K562 (cell line): ENCODE data around the gene GNAL. TPM values are rescaled to one million over a fixed set of nuclear protein-coding genes. Genes with fewer than 3 reads are reported as not detected.
A peak's percentile ranks its signal among the peaks of the same experiment; 100 is the strongest.

Experiments
- ATF3 ChIP-seq, 2 experiments: fragments of 450-650 bp in 1 of 2; sonication (generic) in 1 of 2; formaldehyde crosslinking in 1 of 2; IDR thresholded peaks in 1 of 2; conservative IDR thresholded peaks in 1 of 2; 2 replicates each; pipeline versions ENCODE4 v1.6.1 to v1.8.1; 2016 to 2023; ENCODE audit warnings: mild to moderate bottlenecking in 2 of 2, moderate library complexity in 2 of 2, inconsistent platforms in 1 of 2, missing genetic modification reagents in 1 of 2
- CBFB ChIP-seq: sonication (generic); formaldehyde crosslinking; IDR thresholded peaks from 2 replicates; pipeline ENCODE4 v1.4.0; 2020; ENCODE audit warnings: mild to moderate bottlenecking, missing genetic modification reagents
- CTCF ChIP-seq, 3 experiments: IDR thresholded peaks in 2 of 3; conservative IDR thresholded peaks in 1 of 3; 2 replicates each; pipeline ENCODE4 v1.5.1; 2011 to 2012; ENCODE audit warnings: low read length in 3 of 3, mild to moderate bottlenecking in 3 of 3, control low read depth in 2 of 3, improper control_type of control experiment in 1 of 3, inconsistent platforms in 1 of 3, low read depth in 1 of 3, mixed read lengths in 1 of 3, moderate library complexity in 1 of 3; ENCODE audit not compliant: insufficient read depth in 2 of 3
- ETV1 ChIP-seq: fragments of 450-650 bp; conservative IDR thresholded peaks from 2 replicates; pipeline ENCODE4 v1.6.1; 2016; ENCODE audit warnings: missing genetic modification characterization, control low read depth, low read depth, missing compliant biosample characterization
- EZH2 ChIP-seq: IDR thresholded peaks from 2 replicates; pipeline ENCODE4 v1.6.1; 2012; ENCODE audit warnings: low read depth, mild to moderate bottlenecking, inconsistent platforms, low read length, borderline replicate concordance
- HCFC1 ChIP-seq: IDR thresholded peaks from 2 replicates; pipeline ENCODE4 v1.6.1; 2012; ENCODE audit warnings: low read depth, low read length, improper control_type of control experiment
- JUN ChIP-seq, 2 experiments: sonication (generic) in 1 of 2; formaldehyde crosslinking in 1 of 2; IDR thresholded peaks; 2 replicates each; pipeline versions ENCODE4 v1.6.1 to v1.8.0; 2012 to 2022; ENCODE audit warnings: borderline replicate concordance in 2 of 2, mild to moderate bottlenecking in 2 of 2, improper control_type of control experiment in 1 of 2, low read depth in 1 of 2, low read length in 1 of 2, missing genetic modification reagents in 1 of 2
- MAZ ChIP-seq, 2 experiments: fragments of 450-650 bp in 1 of 2; sonication (generic) in 1 of 2; formaldehyde crosslinking; IDR thresholded peaks in 1 of 2; conservative IDR thresholded peaks in 1 of 2; 2 replicates each; pipeline versions ENCODE4 v1.4.0 to v1.5.0; 2020; ENCODE audit warnings: mild to moderate bottlenecking in 1 of 2, missing genetic modification reagents in 1 of 2
- MTF1 ChIP-seq: fragments of 250-450 bp; sonication (Bioruptor Pico); IDR thresholded peaks from 2 replicates; pipeline ENCODE4 v1.9.0; 2021; ENCODE audit warnings: moderate library complexity, mild to moderate bottlenecking, inconsistent platforms, borderline replicate concordance
- MYBL2 ChIP-seq, 2 experiments: fragments of 450-650 bp in 1 of 2; sonication (generic) in 1 of 2; formaldehyde crosslinking in 1 of 2; IDR thresholded peaks; 2 replicates each; pipeline versions ENCODE4 v1.6.1 to v1.8.1; 2017 to 2022; ENCODE audit warnings: borderline replicate concordance in 1 of 2, inconsistent platforms in 1 of 2, low read depth in 1 of 2, mild to moderate bottlenecking in 1 of 2, missing genetic modification reagents in 1 of 2, moderate library complexity in 1 of 2
- NELFE ChIP-seq: IDR thresholded peaks from 2 replicates; pipeline ENCODE4 v1.6.1; 2011; ENCODE audit warnings: mild to moderate bottlenecking; ENCODE audit not compliant: insufficient read depth, insufficient read length
- NFIC ChIP-seq: fragments of 450-650 bp; IDR thresholded peaks from 2 replicates; pipeline ENCODE4 v1.6.1; 2017; ENCODE audit warnings: mild to moderate bottlenecking, inconsistent platforms
- PRMT5 ChIP-seq: sonication (generic); formaldehyde crosslinking; IDR thresholded peaks from 2 replicates; pipeline ENCODE4 v1.5.0; 2020; ENCODE audit warnings: missing genetic modification reagents
- RAD51 ChIP-seq: fragments of 450-650 bp; IDR thresholded peaks from 2 replicates; pipeline ENCODE4 v1.7.1; 2016; ENCODE audit warnings: low read depth, mild to moderate bottlenecking, borderline replicate concordance
- SOX6 ChIP-seq: fragments of 450-650 bp; IDR thresholded peaks from 2 replicates; pipeline ENCODE4 v1.6.1; 2014; ENCODE audit warnings: mild to moderate bottlenecking
- TAF9B ChIP-seq: fragments of 450-650 bp; IDR thresholded peaks from 2 replicates; pipeline ENCODE4 v1.6.1; 2018; ENCODE audit warnings: mild to moderate bottlenecking; ENCODE audit not compliant: partially characterized antibody
- TRIM28 ChIP-seq: fragments of 450-650 bp; IDR thresholded peaks from 2 replicates; pipeline ENCODE4 v1.6.1; 2017
- XRCC4 ChIP-seq: IDR thresholded peaks from one replicate; pipeline ENCODE4 v1.6.1; 2011; ENCODE audit not compliant: insufficient read depth, insufficient read length; ENCODE audit errors: extremely low read depth
- ZNF124 ChIP-seq: sonication (generic); formaldehyde crosslinking; IDR thresholded peaks from 2 replicates; pipeline ENCODE4 v1.8.1; 2022; ENCODE audit warnings: missing genetic modification reagents
- ZNF212 ChIP-seq: fragments of 450-650 bp; formaldehyde crosslinking; IDR thresholded peaks from 2 replicates; pipeline ENCODE4 v1.4.0; 2020; ENCODE audit warnings: mild to moderate bottlenecking
- ZNF316 ChIP-seq: fragments of 450-650 bp; IDR thresholded peaks from 2 replicates; pipeline ENCODE4 v1.6.1; 2016
- ZNF354B ChIP-seq: fragments of 250-450 bp; sonication (Bioruptor Pico); IDR thresholded peaks from 2 replicates; pipeline ENCODE4 v1.4.0; 2020
- ZNF780A ChIP-seq: fragments of 250-450 bp; sonication (Bioruptor Pico); IDR thresholded peaks from 2 replicates; pipeline ENCODE4 v1.5.0; 2021; ENCODE audit warnings: mild to moderate bottlenecking
- polyA plus RNA-seq, 8 experiments: library from polyadenylated mRNA; depleted of rRNA in 4 of 8; stranded (reverse) in 5 of 8; unstranded in 3 of 8; fragments of >200 nt; fragmentation: Nextera tagmentation in 2 of 8; fragmentation: Illumina TruSeq in 1 of 8; extraction: Ambion mirVana in 2 of 8; extraction: Trizol in 1 of 8; gene quantifications; 2 replicates each; pipeline versions ENCODE4 v1.2.1 to v1.2.3, GENCODE V29; 2011 to 2014; ENCODE audit warnings: inconsistent platforms in 1 of 8, missing spikeins in 1 of 8
- total RNA-seq, 7 experiments: library from RNA; depleted of rRNA in 6 of 7; stranded (reverse); fragments of >200 nt in 6 of 7; fragmentation: Illumina TruSeq in 2 of 7; extraction: Trizol in 2 of 7; gene quantifications; 2 replicates each; pipeline versions ENCODE4 v1.2.1 to v1.2.3, GENCODE V29; 2011 to 2021; ENCODE audit warnings: low replicate concordance in 1 of 7

Gene GNAL
- total and polyA plus RNA-seq, 9 of the 15 experiments (the other 6 are each of a cell fraction or from before 2014, with no cell fraction given), result under 0.01 to 0.10 (median 0.01) TPM; not detected in 5

GRCh38 chr18:11859903-11860407, 170.9 kb downstream of the GNAL start (continued):
- TF ChIP-seq ATF3 (IDR thresholded peaks at IDR 0.05) (peak; percentile 88), ATF3 (CRISPR knock-in tag; conservative IDR thresholded peaks at IDR 0.05) (no peak), PRMT5 (CRISPR knock-in tag) (no peak), ZNF780A (CRISPR knock-in tag) (no peak), CTCF (IDR thresholded peaks at IDR 0.05 in 2 of 3, conservative IDR thresholded peaks at IDR 0.05 in 1 of 3; ENCODE audit: insufficient read depth in 2 of 3, low read depth in 1 of 3, low read length in 3 of 3) (peak in 2 of 3 experiments; percentile 29 to 39; a peak in 2 of 6 replicates), NFIC (no peak), SOX6 (peak; percentile 21; the same call in 1 of the 2 replicates), ZNF124 (CRISPR knock-in tag) (no peak), ZNF316 (no peak), TAF9B (no peak), ZNF354B (CRISPR knock-in tag) (no peak), ETV1 (tag) (no peak), MYBL2 (IDR thresholded peaks at IDR 0.05; ENCODE audit: low read depth) (no peak), MYBL2 (CRISPR knock-in tag; IDR thresholded peaks at IDR 0.05; ENCODE audit: borderline replicate concordance) (no peak), MAZ (CRISPR knock-in tag; conservative IDR thresholded peaks at IDR 0.05 in 1 of 2, IDR thresholded peaks at IDR 0.05 in 1 of 2) (0 out of 4 replicates have a peak, but pooled peaks of 1 of the 2 experiments have one; percentile 15), EZH2 (no peak), RAD51 (no peak), NELFE (no peak), ZNF212 (no peak), MTF1 (CRISPR knock-in tag) (no peak), CBFB (CRISPR knock-in tag) (no peak), JUN (IDR thresholded peaks at IDR 0.05; ENCODE audit: borderline replicate concordance, low read depth, low read length) (peak; percentile 87), JUN (CRISPR knock-in tag; IDR thresholded peaks at IDR 0.05; ENCODE audit: borderline replicate concordance) (no peak), TRIM28 (no peak), XRCC4 (no peak), HCFC1 (no peak)
